SK-N-SH treated with all-trans-retinoic acid at 6 μM for 48 hours (cell line): ENCODE results near the gene OR4F6.

Experiments used
- ATAC-seq: fragments of 200-7000 bp; cut with Tn5 transposase; 3 replicates; pipeline ENCODE4 v1.9.1; 2020; ENCODE audit warnings: mild to moderate bottlenecking, moderate library complexity
- PPARA ChIP-seq: fragments of 250-450 bp; sonication (Bioruptor Pico); IDR thresholded peaks from 2 replicates; pipeline ENCODE4 v1.5.0; 2020; ENCODE audit warnings: mild to moderate bottlenecking, borderline replicate concordance
- RARB ChIP-seq: fragments of 250-450 bp; sonication (Bioruptor Pico); IDR thresholded peaks from 2 replicates; pipeline ENCODE4 v1.8.0; 2021; ENCODE audit warnings: mild to moderate bottlenecking, moderate library complexity
- SNAI2 ChIP-seq: fragments of 250-450 bp; sonication (Bioruptor Pico); IDR thresholded peaks from 2 replicates; pipeline ENCODE4 v1.5.0; 2020; ENCODE audit warnings: mild to moderate bottlenecking, moderate library complexity
- TOX ChIP-seq: fragments of 250-450 bp; sonication (Bioruptor Pico); IDR thresholded peaks from 2 replicates; pipeline ENCODE4 v1.8.0; 2021; ENCODE audit warnings: mild to moderate bottlenecking, moderate library complexity, borderline replicate concordance
- ZC3H10 ChIP-seq: fragments of 250-450 bp; sonication (Bioruptor Pico); IDR thresholded peaks from 2 replicates; pipeline ENCODE4 v1.5.1; 2021; ENCODE audit warnings: mild to moderate bottlenecking, moderate library complexity
- ZNF565 ChIP-seq: fragments of 450-650 bp; formaldehyde crosslinking; conservative IDR thresholded peaks from 2 replicates; pipeline ENCODE4 v1.5.0; 2020; ENCODE audit warnings: low read depth, mild to moderate bottlenecking, moderate library complexity
- ZNF70 ChIP-seq: fragments of 450-650 bp; formaldehyde crosslinking; IDR thresholded peaks from 2 replicates; pipeline ENCODE4 v1.5.0; 2020; ENCODE audit warnings: mild to moderate bottlenecking, moderate library complexity
- ZNF8 ChIP-seq: fragments of 450-650 bp; formaldehyde crosslinking; IDR thresholded peaks from 2 replicates; pipeline ENCODE4 v1.5.0; 2020; ENCODE audit warnings: mild to moderate bottlenecking, moderate library complexity

Gene OR4F6

GRCh38 chr15:101852356-101852755, 49.0 kb downstream of the OR4F6 start:
- TF ChIP-seq ZNF70 (CRISPR knock-in tag) (no peak), ZC3H10 (CRISPR knock-in tag) (no peak), ZNF8 (CRISPR knock-in tag) (no peak), SNAI2 (CRISPR knock-in tag) (no peak), ZNF565 (CRISPR knock-in tag) (no peak), PPARA (no peak), RARB (no peak), TOX (CRISPR knock-in tag) (no peak)
- ATAC-seq: no peak
